ENCODE data around the gene SMU1. TPM values are rescaled to one million over a fixed set of nuclear protein-coding genes. Genes with fewer than 3 reads are reported as not detected.

The SMU1 gene
- total RNA-seq, 1 experiment from 2014 or later = 23.2 TPM

DNA sequence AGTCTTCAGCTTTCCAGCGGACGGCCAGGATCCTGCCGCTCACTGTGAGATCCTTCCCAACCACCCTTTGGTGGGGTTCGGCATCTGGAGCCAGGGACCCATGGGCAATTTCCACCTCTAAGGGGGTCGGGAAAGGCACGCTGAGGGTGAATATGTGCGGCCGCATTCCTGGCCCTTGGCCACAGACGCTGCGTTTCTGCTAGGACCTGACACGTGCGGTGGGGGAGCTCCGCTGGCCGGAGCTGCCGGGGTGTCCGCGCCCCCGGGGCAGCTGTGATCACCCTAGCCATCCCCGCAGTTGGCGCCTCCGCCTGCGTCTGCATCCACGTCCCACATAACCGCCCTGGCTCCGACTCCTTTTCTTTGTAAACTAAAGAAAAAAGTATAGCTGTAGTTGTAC is 56.7 kb downstream of the SMU1 start:
- DNase-seq (ENCODE audit: low spot score) (no peak), ATAC-seq (peak; percentile 22; the same call in 1 of the 2 replicates)
- H3K36me3 Mint-ChIP-seq = peaks cover 10% of the 10 kb centered on the region
- H3K9me3 Mint-ChIP-seq = no peaks in the 10 kb centered on the region
- peaks cover 30% of the 10 kb centered on the region for H3K4me1 Mint-ChIP-seq
- ChIA-PET POLR2A (interaction anchor here (0.6 kb wide), 1 partner anchor 15 kb away, joined by 4 read pairs; no protein-coding TSS in a partner anchor), CTCF (no interaction called here)
- H3K27ac Mint-ChIP-seq = 0 out of 2 replicates have a peak overlapping the region, but pooled peaks have one; percentile 1
- no peak overlapping the region for H3K4me3 Mint-ChIP-seq
- TF ChIP-seq FOXJ3 (CRISPR knock-in tag; IDR thresholded peaks at IDR 0.05; ENCODE audit: borderline replicate concordance) = no peak
- TF ChIP-seq ZNF232 (CRISPR knock-in tag; IDR thresholded peaks at IDR 0.05) = no peak
- no peak for TF ChIP-seq ELF4 (CRISPR knock-in tag; IDR thresholded peaks at IDR 0.05; ENCODE audit: low read depth)
- TF ChIP-seq GTF2I (CRISPR knock-in tag; conservative IDR thresholded peaks at IDR 0.05) = no peak
- TF ChIP-seq, protein P1, sequence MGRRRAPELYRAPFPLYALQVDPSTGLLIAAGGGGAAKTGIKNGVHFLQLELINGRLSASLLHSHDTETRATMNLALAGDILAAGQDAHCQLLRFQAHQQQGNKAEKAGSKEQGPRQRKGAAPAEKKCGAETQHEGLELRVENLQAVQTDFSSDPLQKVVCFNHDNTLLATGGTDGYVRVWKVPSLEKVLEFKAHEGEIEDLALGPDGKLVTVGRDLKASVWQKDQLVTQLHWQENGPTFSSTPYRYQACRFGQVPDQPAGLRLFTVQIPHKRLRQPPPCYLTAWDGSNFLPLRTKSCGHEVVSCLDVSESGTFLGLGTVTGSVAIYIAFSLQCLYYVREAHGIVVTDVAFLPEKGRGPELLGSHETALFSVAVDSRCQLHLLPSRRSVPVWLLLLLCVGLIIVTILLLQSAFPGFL (CRISPR knock-in tag; IDR thresholded peaks at IDR 0.05; ENCODE audit: borderline replicate concordance) = no peak
- TF ChIP-seq, protein P2, sequence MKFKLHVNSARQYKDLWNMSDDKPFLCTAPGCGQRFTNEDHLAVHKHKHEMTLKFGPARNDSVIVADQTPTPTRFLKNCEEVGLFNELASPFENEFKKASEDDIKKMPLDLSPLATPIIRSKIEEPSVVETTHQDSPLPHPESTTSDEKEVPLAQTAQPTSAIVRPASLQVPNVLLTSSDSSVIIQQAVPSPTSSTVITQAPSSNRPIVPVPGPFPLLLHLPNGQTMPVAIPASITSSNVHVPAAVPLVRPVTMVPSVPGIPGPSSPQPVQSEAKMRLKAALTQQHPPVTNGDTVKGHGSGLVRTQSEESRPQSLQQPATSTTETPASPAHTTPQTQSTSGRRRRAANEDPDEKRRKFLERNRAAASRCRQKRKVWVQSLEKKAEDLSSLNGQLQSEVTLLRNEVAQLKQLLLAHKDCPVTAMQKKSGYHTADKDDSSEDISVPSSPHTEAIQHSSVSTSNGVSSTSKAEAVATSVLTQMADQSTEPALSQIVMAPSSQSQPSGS (CRISPR knock-in tag; IDR thresholded peaks at IDR 0.05; ENCODE audit: borderline replicate concordance, low read depth) = no peak
- TF ChIP-seq, protein P3, sequence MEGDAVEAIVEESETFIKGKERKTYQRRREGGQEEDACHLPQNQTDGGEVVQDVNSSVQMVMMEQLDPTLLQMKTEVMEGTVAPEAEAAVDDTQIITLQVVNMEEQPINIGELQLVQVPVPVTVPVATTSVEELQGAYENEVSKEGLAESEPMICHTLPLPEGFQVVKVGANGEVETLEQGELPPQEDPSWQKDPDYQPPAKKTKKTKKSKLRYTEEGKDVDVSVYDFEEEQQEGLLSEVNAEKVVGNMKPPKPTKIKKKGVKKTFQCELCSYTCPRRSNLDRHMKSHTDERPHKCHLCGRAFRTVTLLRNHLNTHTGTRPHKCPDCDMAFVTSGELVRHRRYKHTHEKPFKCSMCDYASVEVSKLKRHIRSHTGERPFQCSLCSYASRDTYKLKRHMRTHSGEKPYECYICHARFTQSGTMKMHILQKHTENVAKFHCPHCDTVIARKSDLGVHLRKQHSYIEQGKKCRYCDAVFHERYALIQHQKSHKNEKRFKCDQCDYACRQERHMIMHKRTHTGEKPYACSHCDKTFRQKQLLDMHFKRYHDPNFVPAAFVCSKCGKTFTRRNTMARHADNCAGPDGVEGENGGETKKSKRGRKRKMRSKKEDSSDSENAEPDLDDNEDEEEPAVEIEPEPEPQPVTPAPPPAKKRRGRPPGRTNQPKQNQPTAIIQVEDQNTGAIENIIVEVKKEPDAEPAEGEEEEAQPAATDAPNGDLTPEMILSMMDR (IDR thresholded peaks at IDR 0.05) = no peak
- TF ChIP-seq, protein P4, sequence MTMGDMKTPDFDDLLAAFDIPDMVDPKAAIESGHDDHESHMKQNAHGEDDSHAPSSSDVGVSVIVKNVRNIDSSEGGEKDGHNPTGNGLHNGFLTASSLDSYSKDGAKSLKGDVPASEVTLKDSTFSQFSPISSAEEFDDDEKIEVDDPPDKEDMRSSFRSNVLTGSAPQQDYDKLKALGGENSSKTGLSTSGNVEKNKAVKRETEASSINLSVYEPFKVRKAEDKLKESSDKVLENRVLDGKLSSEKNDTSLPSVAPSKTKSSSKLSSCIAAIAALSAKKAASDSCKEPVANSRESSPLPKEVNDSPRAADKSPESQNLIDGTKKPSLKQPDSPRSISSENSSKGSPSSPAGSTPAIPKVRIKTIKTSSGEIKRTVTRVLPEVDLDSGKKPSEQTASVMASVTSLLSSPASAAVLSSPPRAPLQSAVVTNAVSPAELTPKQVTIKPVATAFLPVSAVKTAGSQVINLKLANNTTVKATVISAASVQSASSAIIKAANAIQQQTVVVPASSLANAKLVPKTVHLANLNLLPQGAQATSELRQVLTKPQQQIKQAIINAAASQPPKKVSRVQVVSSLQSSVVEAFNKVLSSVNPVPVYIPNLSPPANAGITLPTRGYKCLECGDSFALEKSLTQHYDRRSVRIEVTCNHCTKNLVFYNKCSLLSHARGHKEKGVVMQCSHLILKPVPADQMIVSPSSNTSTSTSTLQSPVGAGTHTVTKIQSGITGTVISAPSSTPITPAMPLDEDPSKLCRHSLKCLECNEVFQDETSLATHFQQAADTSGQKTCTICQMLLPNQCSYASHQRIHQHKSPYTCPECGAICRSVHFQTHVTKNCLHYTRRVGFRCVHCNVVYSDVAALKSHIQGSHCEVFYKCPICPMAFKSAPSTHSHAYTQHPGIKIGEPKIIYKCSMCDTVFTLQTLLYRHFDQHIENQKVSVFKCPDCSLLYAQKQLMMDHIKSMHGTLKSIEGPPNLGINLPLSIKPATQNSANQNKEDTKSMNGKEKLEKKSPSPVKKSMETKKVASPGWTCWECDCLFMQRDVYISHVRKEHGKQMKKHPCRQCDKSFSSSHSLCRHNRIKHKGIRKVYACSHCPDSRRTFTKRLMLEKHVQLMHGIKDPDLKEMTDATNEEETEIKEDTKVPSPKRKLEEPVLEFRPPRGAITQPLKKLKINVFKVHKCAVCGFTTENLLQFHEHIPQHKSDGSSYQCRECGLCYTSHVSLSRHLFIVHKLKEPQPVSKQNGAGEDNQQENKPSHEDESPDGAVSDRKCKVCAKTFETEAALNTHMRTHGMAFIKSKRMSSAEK (CRISPR knock-in tag; IDR thresholded peaks at IDR 0.05; ENCODE audit: borderline replicate concordance) = no peak
- TF ChIP-seq, protein P5, sequence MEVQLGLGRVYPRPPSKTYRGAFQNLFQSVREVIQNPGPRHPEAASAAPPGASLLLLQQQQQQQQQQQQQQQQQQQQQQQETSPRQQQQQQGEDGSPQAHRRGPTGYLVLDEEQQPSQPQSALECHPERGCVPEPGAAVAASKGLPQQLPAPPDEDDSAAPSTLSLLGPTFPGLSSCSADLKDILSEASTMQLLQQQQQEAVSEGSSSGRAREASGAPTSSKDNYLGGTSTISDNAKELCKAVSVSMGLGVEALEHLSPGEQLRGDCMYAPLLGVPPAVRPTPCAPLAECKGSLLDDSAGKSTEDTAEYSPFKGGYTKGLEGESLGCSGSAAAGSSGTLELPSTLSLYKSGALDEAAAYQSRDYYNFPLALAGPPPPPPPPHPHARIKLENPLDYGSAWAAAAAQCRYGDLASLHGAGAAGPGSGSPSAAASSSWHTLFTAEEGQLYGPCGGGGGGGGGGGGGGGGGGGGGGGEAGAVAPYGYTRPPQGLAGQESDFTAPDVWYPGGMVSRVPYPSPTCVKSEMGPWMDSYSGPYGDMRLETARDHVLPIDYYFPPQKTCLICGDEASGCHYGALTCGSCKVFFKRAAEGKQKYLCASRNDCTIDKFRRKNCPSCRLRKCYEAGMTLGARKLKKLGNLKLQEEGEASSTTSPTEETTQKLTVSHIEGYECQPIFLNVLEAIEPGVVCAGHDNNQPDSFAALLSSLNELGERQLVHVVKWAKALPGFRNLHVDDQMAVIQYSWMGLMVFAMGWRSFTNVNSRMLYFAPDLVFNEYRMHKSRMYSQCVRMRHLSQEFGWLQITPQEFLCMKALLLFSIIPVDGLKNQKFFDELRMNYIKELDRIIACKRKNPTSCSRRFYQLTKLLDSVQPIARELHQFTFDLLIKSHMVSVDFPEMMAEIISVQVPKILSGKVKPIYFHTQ (CRISPR knock-in tag; IDR thresholded peaks at IDR 0.05) = no peak
- TF ChIP-seq NFATC4 (CRISPR knock-in tag; IDR thresholded peaks at IDR 0.05) = no peak
- TF ChIP-seq, protein P6, sequence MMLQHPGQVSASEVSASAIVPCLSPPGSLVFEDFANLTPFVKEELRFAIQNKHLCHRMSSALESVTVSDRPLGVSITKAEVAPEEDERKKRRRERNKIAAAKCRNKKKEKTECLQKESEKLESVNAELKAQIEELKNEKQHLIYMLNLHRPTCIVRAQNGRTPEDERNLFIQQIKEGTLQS (CRISPR knock-in tag; conservative IDR thresholded peaks at IDR 0.05) = no peak
- TF ChIP-seq, protein P7, sequence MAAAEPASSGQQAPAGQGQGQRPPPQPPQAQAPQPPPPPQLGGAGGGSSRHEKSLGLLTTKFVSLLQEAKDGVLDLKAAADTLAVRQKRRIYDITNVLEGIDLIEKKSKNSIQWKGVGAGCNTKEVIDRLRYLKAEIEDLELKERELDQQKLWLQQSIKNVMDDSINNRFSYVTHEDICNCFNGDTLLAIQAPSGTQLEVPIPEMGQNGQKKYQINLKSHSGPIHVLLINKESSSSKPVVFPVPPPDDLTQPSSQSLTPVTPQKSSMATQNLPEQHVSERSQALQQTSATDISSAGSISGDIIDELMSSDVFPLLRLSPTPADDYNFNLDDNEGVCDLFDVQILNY (CRISPR knock-in tag; IDR thresholded peaks at IDR 0.05) = no peak
- no peak for TF ChIP-seq ZBTB21 (CRISPR knock-in tag; IDR thresholded peaks at IDR 0.05; ENCODE audit: borderline replicate concordance)
- no peaks in the 10 kb centered on the region for H3K27me3 Mint-ChIP-seq (ENCODE audit: low read depth)

All from WTC11 (cell line).